Endothelial cell of umbilical vein (primary cell): ENCODE results near the gene IRF5. TPM values are rescaled to one million over a fixed set of nuclear protein-coding genes. Genes with fewer than 3 reads are reported as not detected.

Experiments
- BruUV-seq: library from RNA; stranded (reverse); fragments of 400-500 nt; replicated peaks from 2 replicates; lab custom pipeline; 2021; lab: Mats Ljungman, UMichigan
- CTCF ChIA-PET: fragments of 300-600, 350-600 bp; sonication (Branson Sonifier 250); formaldehyde crosslinking; loops from one replicate; lab custom pipeline; 2021; ENCODE audit warnings: antibody characterized with exemption, inconsistent platforms; lab: Charles Lee
- POLR2A ChIA-PET: fragments of 300-600, 350-600 bp; sonication (Branson Sonifier 250); formaldehyde crosslinking; loops from one replicate; lab custom pipeline; 2021; ENCODE audit warnings: antibody characterized with exemption, inconsistent platforms; lab: Charles Lee
- DNase-seq: peaks from one replicate; pipeline ENCODE4 v3.0.0-alpha.2; 2011; ENCODE audit warnings: low read depth, low spot score
- FAIRE-seq: peaks from 2 replicates; lab custom pipeline; 2011; peaks lifted over from hg19 to GRCh38; lab: Jason Lieb, UNC
- H2AFZ ChIP-seq: 2 replicates; pipeline ENCODE4 v1.6.0; 2012; ENCODE audit warnings: low read depth, low read length, control low read depth, inconsistent platforms
- H3K27ac ChIP-seq: 2 replicates; pipeline ENCODE4 v1.5.1; 2011; ENCODE audit warnings: low read depth, mild to moderate bottlenecking, control low read depth, low read length, moderate library complexity; ENCODE audit not compliant: insufficient read depth
- H3K27me3 ChIP-seq, 2 experiments: 2 replicates each; pipeline versions ENCODE4 v1.6.0 to v1.6.1; 2011; ENCODE audit warnings: low read length in 2 of 2, mixed read lengths in 1 of 2; ENCODE audit not compliant: control insufficient read depth in 2 of 2, insufficient read depth in 2 of 2
- H3K36me3 ChIP-seq, 2 experiments: 2 replicates in 1 of 2; 3 replicates in 1 of 2; pipeline ENCODE4 v1.5.1; 2011; ENCODE audit warnings: low read length in 2 of 2, mild to moderate bottlenecking in 1 of 2, moderate library complexity in 1 of 2; ENCODE audit not compliant: control insufficient read depth in 2 of 2, insufficient read depth in 2 of 2; ENCODE audit errors: extremely low read depth in 1 of 2
- H3K4me1 ChIP-seq: 3 replicates; pipeline ENCODE4 v1.5.1; 2011; ENCODE audit warnings: mild to moderate bottlenecking, low read length; ENCODE audit not compliant: control insufficient read depth, insufficient read depth; ENCODE audit errors: extremely low read depth
- H3K4me2 ChIP-seq: 2 replicates; pipeline ENCODE4 v1.6.1; 2011; ENCODE audit warnings: low read length, control low read depth, mixed read lengths; ENCODE audit not compliant: insufficient read depth
- H3K4me3 ChIP-seq, 3 experiments: fragments of 200-600 bp in 1 of 3; sonication (generic), shearing (Covaris generic) in 1 of 3; replicated peaks in 1 of 3; 2 replicates each; pipeline ENCODE4 v1.5.1; 2011 to 2016; ENCODE audit warnings: control low read depth in 3 of 3, low read length in 3 of 3, mild to moderate bottlenecking in 2 of 3, inconsistent platforms in 1 of 3, low read depth in 1 of 3, moderate library complexity in 1 of 3; ENCODE audit not compliant: insufficient read depth in 1 of 3
- H3K79me2 ChIP-seq: 2 replicates; pipeline ENCODE4 v1.6.0; 2012; ENCODE audit warnings: low read length, inconsistent platforms; ENCODE audit not compliant: control insufficient read depth, insufficient read depth
- H3K9ac ChIP-seq: replicated peaks from 2 replicates; pipeline ENCODE3; 2011; ENCODE audit warnings: low read length, control low read depth; ENCODE audit not compliant: insufficient read depth; ENCODE audit errors: extremely low read depth
- H3K9me1 ChIP-seq: replicated peaks from 3 replicates; pipeline ENCODE4 v1.6.0; 2011; ENCODE audit warnings: mild to moderate bottlenecking, low read length; ENCODE audit not compliant: control insufficient read depth, insufficient read depth; ENCODE audit errors: extremely low read depth
- H3K9me3 ChIP-seq: replicated peaks from 2 replicates; pipeline ENCODE4 v1.5.1; 2012; ENCODE audit warnings: low read length, inconsistent platforms; ENCODE audit not compliant: control insufficient read depth, insufficient read depth
- H4K20me1 ChIP-seq: replicated peaks from 2 replicates; pipeline ENCODE3; 2011; ENCODE audit warnings: mild to moderate bottlenecking, low read length; ENCODE audit not compliant: control insufficient read depth, insufficient read depth; ENCODE audit errors: extremely low read depth
- EZH2 ChIP-seq: IDR thresholded peaks from 2 replicates; pipeline ENCODE4 v1.6.1; 2012; ENCODE audit warnings: borderline replicate concordance, low read depth, mild to moderate bottlenecking, moderate library complexity, low read length, inconsistent platforms; ENCODE audit not compliant: severe bottlenecking
- FOS ChIP-seq: IDR thresholded peaks from 2 replicates; pipeline ENCODE4 v1.6.1; 2011; ENCODE audit warnings: mild to moderate bottlenecking, low read length, moderate library complexity, borderline replicate concordance; ENCODE audit not compliant: insufficient read depth
- GATA2 ChIP-seq: IDR thresholded peaks from 2 replicates; pipeline ENCODE4 v1.7.0; 2011; ENCODE audit warnings: low read depth, mild to moderate bottlenecking, moderate library complexity, mixed read lengths, low read length; ENCODE audit not compliant: insufficient read length, insufficient read depth
- JUN ChIP-seq: IDR thresholded peaks from 2 replicates; pipeline ENCODE4 v1.6.1; 2011; ENCODE audit warnings: borderline replicate concordance, low read depth; ENCODE audit not compliant: insufficient read length, insufficient read depth
- MYC ChIP-seq: IDR thresholded peaks from one replicate; pipeline ENCODE4 v1.6.1; 2011; ENCODE audit warnings: mild to moderate bottlenecking, low read depth, low read length
- POLR2A ChIP-seq: IDR thresholded peaks from 2 replicates; pipeline ENCODE4 v1.6.1; 2012; ENCODE audit warnings: low read depth, mild to moderate bottlenecking, control low read depth, low read length
- POLR2AphosphoS5 ChIP-seq: IDR thresholded peaks from 2 replicates; pipeline ENCODE4 v1.6.1; 2012; ENCODE audit warnings: low read depth, mild to moderate bottlenecking, control low read depth, low read length, moderate library complexity; ENCODE audit not compliant: insufficient read depth
- dilution Hi-C: fragments of 300-500 bp; cut with MboI; formaldehyde crosslinking; loops from one replicate; pipeline ENCODE4 v1.15.0; 2019; ENCODE audit warnings: low sequenced_read_pairs; ENCODE audit not compliant: extremely low pct_ligation_motif_present
- intact Hi-C: fragments of 100-400 bp; cut with micrococcal nuclease; formaldehyde crosslinking; loops from one replicate; pipeline ENCODE4 v1.10.0; 2022
- polyA plus RNA-seq, 4 experiments: library from polyadenylated mRNA; depleted of rRNA in 3 of 4; stranded (reverse) in 3 of 4; unstranded in 1 of 4; fragments of >200 nt; gene quantifications; 2 replicates each; pipeline versions ENCODE4 v1.2.1 to v1.2.3, GENCODE V29; 2011 to 2012; ENCODE audit warnings: missing spikeins in 1 of 4
- total RNA-seq: library from RNA; stranded (reverse); gene quantifications from 2 replicates; pipeline ENCODE4 v1.2.3, GENCODE V29; 2021
- TF ChIP-seq, protein P1 (sequence below): IDR thresholded peaks from 2 replicates; pipeline ENCODE4 v1.6.1; 2011; ENCODE audit not compliant: insufficient read depth, insufficient read length
- TF ChIP-seq, protein P2 (sequence below), 2 donors: IDR thresholded peaks; 1 replicate in 1 of 2; 2 replicates in 1 of 2; pipeline ENCODE4 v1.5.1; 2011; ENCODE audit warnings: low read length in 2 of 2, mild to moderate bottlenecking in 2 of 2, moderate library complexity in 2 of 2, control low read depth in 1 of 2, inconsistent platforms in 1 of 2, low read depth in 1 of 2; ENCODE audit not compliant: insufficient read depth in 1 of 2; ENCODE audit errors: extremely low read depth in 1 of 2

Gene IRF5
- total and polyA plus RNA-seq, 2 donors (not counting 3 experiments of a cell fraction or from before 2014, with no cell fraction given) = 0.31 to 0.36 TPM

DNA sequence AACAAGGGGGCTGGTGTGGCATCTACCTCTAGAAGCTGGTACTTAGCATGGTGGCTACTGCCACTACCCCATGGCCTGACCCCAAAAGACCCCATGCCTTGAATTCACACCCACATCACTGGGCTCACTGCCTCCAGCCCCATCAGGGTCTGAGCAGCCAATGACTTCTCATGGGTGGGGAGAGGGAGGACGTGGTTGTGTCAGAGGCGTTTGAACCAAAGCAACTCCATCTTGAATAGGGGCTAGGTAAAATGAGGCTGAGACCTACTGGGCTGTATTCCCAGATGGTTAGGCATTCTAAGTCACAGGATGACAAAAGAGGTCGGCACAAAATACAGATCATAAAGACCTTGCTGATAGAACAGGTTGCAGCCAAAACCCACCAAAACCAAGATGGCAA is 42.4 kb upstream of the IRF5 start:
- no peaks in the 10 kb centered on the region for H3K79me2 ChIP-seq
- no peak overlapping the region for H3K9ac ChIP-seq
- TF ChIP-seq, protein P1, sequence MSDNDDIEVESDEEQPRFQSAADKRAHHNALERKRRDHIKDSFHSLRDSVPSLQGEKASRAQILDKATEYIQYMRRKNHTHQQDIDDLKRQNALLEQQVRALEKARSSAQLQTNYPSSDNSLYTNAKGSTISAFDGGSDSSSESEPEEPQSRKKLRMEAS = no peak
- TF ChIP-seq FOS (no peak), EZH2 (no peak), MYC (no peak), POLR2A (no peak), POLR2AphosphoS5 (no peak), GATA2 (no peak), JUN (no peak)
- TF ChIP-seq, protein P2, sequence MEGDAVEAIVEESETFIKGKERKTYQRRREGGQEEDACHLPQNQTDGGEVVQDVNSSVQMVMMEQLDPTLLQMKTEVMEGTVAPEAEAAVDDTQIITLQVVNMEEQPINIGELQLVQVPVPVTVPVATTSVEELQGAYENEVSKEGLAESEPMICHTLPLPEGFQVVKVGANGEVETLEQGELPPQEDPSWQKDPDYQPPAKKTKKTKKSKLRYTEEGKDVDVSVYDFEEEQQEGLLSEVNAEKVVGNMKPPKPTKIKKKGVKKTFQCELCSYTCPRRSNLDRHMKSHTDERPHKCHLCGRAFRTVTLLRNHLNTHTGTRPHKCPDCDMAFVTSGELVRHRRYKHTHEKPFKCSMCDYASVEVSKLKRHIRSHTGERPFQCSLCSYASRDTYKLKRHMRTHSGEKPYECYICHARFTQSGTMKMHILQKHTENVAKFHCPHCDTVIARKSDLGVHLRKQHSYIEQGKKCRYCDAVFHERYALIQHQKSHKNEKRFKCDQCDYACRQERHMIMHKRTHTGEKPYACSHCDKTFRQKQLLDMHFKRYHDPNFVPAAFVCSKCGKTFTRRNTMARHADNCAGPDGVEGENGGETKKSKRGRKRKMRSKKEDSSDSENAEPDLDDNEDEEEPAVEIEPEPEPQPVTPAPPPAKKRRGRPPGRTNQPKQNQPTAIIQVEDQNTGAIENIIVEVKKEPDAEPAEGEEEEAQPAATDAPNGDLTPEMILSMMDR (IDR thresholded peaks at IDR 0.05; ENCODE audit: extremely low read depth in 1 of 2, insufficient read depth in 1 of 2, low read depth in 1 of 2, low read length in 2 of 2) = no peak
- no peaks in the 10 kb centered on the region for H3K4me1 ChIP-seq
- H3K4me2 ChIP-seq = no peak overlapping the region
- dilution Hi-C loops (no loop called here), intact Hi-C loops (no loop called here)
- H2AFZ ChIP-seq = no peak overlapping the region
- H3K36me3 ChIP-seq = no peaks in the 10 kb centered on the region
- CTCF ChIA-PET = no interaction called here
- no peaks in the 10 kb centered on the region for H3K9me3 ChIP-seq
- no TSS peak for BruUV-seq
- peaks cover 7 to 21% of the 10 kb centered on the region in 2 experiments for H3K27me3 ChIP-seq
- no peaks in the 10 kb centered on the region for H3K9me1 ChIP-seq
- H4K20me1 ChIP-seq = no peaks in the 10 kb centered on the region
- POLR2A ChIA-PET = no interaction called here
- no peak overlapping the region for H3K4me3 ChIP-seq
- DNase-seq = no peak
- H3K27ac ChIP-seq = no peak overlapping the region
- no peak for FAIRE-seq
